WERI-Rb-1 (cell line): ENCODE measurements around the gene BTBD10.

Experiments
- DNase-seq: peaks from one replicate; pipeline ENCODE4 v3.0.0-alpha.2; 2020
- H3K27ac ChIP-seq: fragments of 250-450 bp; sonication (Bioruptor Pico); 2 replicates; pipeline ENCODE4 v1.5.1; 2020; ENCODE audit warnings: mild to moderate bottlenecking, moderate library complexity
- H3K27me3 ChIP-seq: fragments of 250-450 bp; sonication (Bioruptor Pico); 2 replicates; pipeline ENCODE4 v1.5.1; 2021; ENCODE audit warnings: mild to moderate bottlenecking, low read depth, moderate library complexity; ENCODE audit not compliant: insufficient read depth, severe bottlenecking
- H3K36me3 ChIP-seq: fragments of 250-450 bp; sonication (Bioruptor Pico); 2 replicates; pipeline ENCODE4 v1.5.1; 2020; ENCODE audit warnings: mild to moderate bottlenecking, moderate library complexity
- H3K4me3 ChIP-seq: 2 replicates; pipeline ENCODE4 v1.5.1; 2011; ENCODE audit warnings: low read depth, mild to moderate bottlenecking, control low read depth, low read length
- H3K9me3 ChIP-seq: fragments of 250-450 bp; sonication (Bioruptor Pico); 2 replicates; pipeline ENCODE4 v1.5.1; 2021; ENCODE audit warnings: mild to moderate bottlenecking, moderate library complexity; ENCODE audit not compliant: severe bottlenecking
- TF ChIP-seq, protein P1 (sequence below): IDR thresholded peaks from 2 replicates; pipeline ENCODE4 v1.5.1; 2011; ENCODE audit warnings: low read depth, mild to moderate bottlenecking, control low read depth, inconsistent platforms, low read length

BTBD10 gene

GRCh38 chr11:13343067-13343466, 120.0 kb downstream of the BTBD10 start:
- no peak for DNase-seq
- H3K4me3 ChIP-seq = no peak overlapping the region
- H3K27me3 ChIP-seq = no peaks in the 10 kb centered on the region
- no peak overlapping the region for H3K27ac ChIP-seq
- TF ChIP-seq, protein P1, sequence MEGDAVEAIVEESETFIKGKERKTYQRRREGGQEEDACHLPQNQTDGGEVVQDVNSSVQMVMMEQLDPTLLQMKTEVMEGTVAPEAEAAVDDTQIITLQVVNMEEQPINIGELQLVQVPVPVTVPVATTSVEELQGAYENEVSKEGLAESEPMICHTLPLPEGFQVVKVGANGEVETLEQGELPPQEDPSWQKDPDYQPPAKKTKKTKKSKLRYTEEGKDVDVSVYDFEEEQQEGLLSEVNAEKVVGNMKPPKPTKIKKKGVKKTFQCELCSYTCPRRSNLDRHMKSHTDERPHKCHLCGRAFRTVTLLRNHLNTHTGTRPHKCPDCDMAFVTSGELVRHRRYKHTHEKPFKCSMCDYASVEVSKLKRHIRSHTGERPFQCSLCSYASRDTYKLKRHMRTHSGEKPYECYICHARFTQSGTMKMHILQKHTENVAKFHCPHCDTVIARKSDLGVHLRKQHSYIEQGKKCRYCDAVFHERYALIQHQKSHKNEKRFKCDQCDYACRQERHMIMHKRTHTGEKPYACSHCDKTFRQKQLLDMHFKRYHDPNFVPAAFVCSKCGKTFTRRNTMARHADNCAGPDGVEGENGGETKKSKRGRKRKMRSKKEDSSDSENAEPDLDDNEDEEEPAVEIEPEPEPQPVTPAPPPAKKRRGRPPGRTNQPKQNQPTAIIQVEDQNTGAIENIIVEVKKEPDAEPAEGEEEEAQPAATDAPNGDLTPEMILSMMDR = no peak
- H3K9me3 ChIP-seq = no peaks in the 10 kb centered on the region
- no peaks in the 10 kb centered on the region for H3K36me3 ChIP-seq

GRCh38 chr11:13341026-13341425, 122.0 kb downstream of the BTBD10 start:
- no peak for DNase-seq
- Histone ChIP-seq H3K27me3 (no peaks in the 10 kb centered on the region), H3K36me3 (no peaks in the 10 kb centered on the region), H3K4me3 (no peak overlapping the region), H3K9me3 (no peaks in the 10 kb centered on the region), H3K27ac (no peak overlapping the region)
- TF ChIP-seq, protein P1 = no peak

DNA sequence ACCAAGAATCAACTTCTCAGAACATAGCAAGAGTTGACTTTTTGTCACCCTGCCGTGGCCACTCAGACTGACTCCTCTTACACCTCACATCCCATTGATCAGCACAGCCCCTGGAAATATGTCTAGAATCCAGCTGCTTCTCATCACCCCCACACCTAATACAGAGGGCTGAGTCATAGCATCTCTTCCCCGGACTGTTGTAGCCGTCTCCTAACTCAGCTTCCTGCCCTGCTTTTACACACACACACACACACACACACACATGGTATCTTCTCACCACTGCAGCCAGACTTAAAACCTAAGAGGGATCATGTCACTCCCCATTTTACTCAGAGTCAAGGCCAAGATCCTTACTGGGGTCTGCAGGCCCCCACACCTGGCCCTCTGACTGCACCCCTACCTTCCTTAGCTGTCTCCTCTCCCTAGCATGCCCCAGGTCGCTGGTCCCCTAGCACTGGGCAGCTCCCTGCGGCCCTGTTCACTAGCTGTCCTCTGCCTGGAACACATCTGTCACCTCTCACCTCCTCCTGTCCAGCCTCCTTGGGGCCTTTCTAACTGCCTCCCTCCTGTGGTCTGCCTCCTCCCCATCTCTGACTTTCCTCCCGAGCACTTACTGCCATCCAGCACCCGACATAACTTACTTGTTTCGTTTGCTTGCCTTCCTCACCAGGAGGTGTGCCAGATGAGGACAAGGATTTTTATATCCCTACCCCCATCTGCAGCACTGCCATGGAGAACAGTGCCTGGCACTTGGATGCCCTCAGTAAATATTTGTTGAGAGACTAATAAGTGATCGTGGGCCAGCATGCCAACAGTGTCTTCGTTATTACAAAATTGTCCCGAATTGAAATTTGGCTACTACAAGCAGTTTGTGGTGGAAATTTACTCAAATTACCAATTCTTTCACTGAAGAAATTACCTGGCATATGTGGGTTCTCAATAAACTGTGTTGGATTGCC, 123.5 kb downstream of the BTBD10 start:
- Histone ChIP-seq H3K4me3 (no peak overlapping the region), H3K36me3 (no peaks in the 10 kb centered on the region), H3K9me3 (no peaks in the 10 kb centered on the region), H3K27ac (no peak overlapping the region), H3K27me3 (no peaks in the 10 kb centered on the region)
- DNase-seq = no peak
- TF ChIP-seq, protein P1 = no peak

DNA sequence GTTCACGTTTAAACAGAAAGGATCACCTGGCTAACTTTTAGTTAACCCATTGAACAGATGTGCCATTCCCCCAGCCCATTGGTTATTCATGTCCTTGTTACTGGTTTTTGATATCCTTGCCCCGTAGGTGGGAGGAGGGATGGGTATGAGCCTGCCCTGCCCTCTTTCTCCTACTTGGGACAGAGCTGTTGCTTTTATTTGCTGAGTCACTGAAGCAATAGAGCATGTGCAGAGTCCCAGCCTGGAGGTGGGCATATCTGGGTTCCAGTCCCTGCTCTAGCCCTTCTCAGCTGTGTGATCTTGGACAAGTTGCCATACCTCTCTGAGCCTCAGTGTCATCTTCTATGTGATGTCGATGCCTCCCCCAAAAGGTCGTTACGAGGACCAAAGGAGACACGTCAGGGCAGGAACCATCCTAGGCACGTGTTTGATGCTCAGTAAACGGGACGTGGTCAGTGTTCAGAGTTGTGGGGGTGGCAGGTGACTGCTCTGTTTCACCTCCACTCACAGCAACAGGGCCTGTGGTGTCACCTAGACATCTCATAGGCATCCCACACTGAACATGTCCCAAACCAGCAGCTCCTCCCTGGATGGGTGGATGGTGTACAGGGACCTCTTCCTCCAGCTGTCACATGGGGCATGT, 124.5 kb downstream of the BTBD10 start:
- no peak for DNase-seq
- no peaks in the 10 kb centered on the region for H3K9me3 ChIP-seq
- no peak overlapping the region for H3K4me3 ChIP-seq
- H3K27ac ChIP-seq = no peak overlapping the region
- no peaks in the 10 kb centered on the region for H3K36me3 ChIP-seq
- TF ChIP-seq, protein P1 = no peak
- no peaks in the 10 kb centered on the region for H3K27me3 ChIP-seq

DNA sequence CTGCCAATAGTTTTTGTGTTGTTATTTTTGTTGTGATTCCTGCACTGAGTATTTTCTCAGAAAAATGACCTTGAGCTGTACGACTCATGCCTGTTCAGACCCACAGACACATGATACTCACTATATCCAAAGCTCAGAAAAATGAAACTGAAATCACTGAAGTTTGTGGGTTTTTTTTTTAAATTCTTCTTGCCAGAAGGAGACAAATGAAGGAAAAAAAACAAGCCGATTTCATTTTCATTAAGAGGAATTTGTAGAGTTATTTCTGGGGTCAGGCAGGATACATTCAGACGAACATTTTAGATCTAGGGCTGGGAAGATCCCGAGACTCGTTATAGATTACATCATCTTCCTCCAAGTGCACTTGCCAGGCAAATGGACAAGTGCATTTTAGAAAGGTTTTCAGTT, 125.0 kb downstream of the BTBD10 start:
- Histone ChIP-seq H3K4me3 (no peak overlapping the region), H3K27ac (no peak overlapping the region), H3K27me3 (no peaks in the 10 kb centered on the region), H3K9me3 (no peaks in the 10 kb centered on the region), H3K36me3 (no peaks in the 10 kb centered on the region)
- TF ChIP-seq, protein P1 = no peak
- no peak for DNase-seq
